ENCODE measurements around the gene RASGRF2. TPM values are rescaled to one million over a fixed set of nuclear protein-coding genes. Genes with fewer than 3 reads are reported as not detected.

The RASGRF2 gene
- total and polyA plus RNA-seq, 2 of the 8 experiments (the other 6 are each of a cell fraction or from before 2014, with no cell fraction given) = 2.6 to 29.5 TPM

DNA sequence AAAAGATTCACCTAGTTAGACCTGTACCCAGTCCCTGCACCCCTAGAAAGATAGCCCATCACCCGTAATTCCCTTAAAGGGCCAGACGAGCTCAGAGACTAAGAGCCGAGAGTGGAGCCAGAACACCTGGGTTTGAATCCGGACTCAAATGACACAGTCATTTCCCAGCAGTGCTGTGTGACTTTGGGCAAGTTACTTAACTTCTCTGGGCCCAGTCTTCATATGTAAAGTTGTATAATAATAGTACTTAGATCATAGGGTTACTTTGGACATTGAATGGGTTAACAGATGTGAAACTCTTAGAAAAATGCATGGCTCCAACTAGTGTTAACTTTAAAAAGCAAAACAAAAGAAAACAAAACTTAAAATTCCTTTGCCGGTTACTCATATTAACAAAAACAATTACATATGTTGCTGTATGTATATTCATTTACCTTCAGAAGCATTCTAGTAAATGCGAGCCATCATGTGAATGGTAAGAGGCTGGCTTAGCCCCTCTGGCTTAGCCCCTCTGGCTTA lies 40.4 kb upstream of the RASGRF2 start:
- H3K56ac ChIP-seq (replicated peaks; ENCODE audit: insufficient read length, low read depth, low read length) = no peak overlapping the region
- no peak overlapping the region for H2BK12ac ChIP-seq (ENCODE audit: low read depth, low read length)
- no peak overlapping the region for H2BK120ac ChIP-seq (replicated peaks; ENCODE audit: low read depth, low read length)
- H3K36me3 ChIP-seq (ENCODE audit: control insufficient read depth in 2 of 4, insufficient read depth in 4 of 4, low read length in 3 of 4) = no peaks in the 10 kb centered on the region
- no peaks in the 10 kb centered on the region for H3K79me2 ChIP-seq (ENCODE audit: control insufficient read depth in 1 of 2, insufficient read depth in 2 of 2, low read length in 2 of 2)
- H4K5ac ChIP-seq (ENCODE audit: insufficient read length, low read depth, low read length) = no peak overlapping the region
- no peak overlapping the region for H3K4ac ChIP-seq (replicated peaks; ENCODE audit: insufficient read length, low read depth, low read length)
- WGBS, 2 experiments (ENCODE audit: extremely low coverage in 1 of 2, insufficient coverage in 1 of 2, insufficient read length in 1 of 2, insufficient replicate concordance in 2 of 2, low coverage in 1 of 2, low lambda C conversion rate in 2 of 2, missing lambda C conversion rate in 1 of 2) = 90% methylated on average over 6 of the region's 6 CpGs; no CpG with 5 or more reads in 1 of the 2 experiments
- no peaks in the 10 kb centered on the region for H3K79me1 ChIP-seq (ENCODE audit: low read depth, low read length)
- no peak overlapping the region for H2BK20ac ChIP-seq (ENCODE audit: low read length)
- no peaks in the 10 kb centered on the region for H3K9me3 ChIP-seq (ENCODE audit: insufficient read depth in 2 of 2, low read depth in 1 of 2, low read length in 1 of 2)
- no peak overlapping the region for H3K18ac ChIP-seq (ENCODE audit: extremely low read depth, low read length)
- H4K8ac ChIP-seq (ENCODE audit: extremely low read depth, insufficient read depth, low read length) = no peak overlapping the region
- no peaks in the 10 kb centered on the region for H3K27me3 ChIP-seq (replicated peaks in 1 of 4; ENCODE audit: control insufficient read depth in 3 of 4, extremely low read depth in 1 of 4, insufficient read depth in 3 of 4, low read length in 3 of 4)
- peak in 1 of 2 experiments; percentile 3 for DNase-seq (ENCODE audit: low read depth in 1 of 2, low spot score in 2 of 2)
- no peak overlapping the region for H2BK15ac ChIP-seq (ENCODE audit: low read length)
- no peaks in the 10 kb centered on the region for H3K23me2 ChIP-seq (ENCODE audit: low read depth, low read length)
- CTCF ChIA-PET (ENCODE audit: partially characterized antibody) = interaction anchor here (0.6 to 2.0 kb wide), 10 partner anchors 13 to 286 kb away, joined by 3 to 6 read pairs (median 3); no protein-coding TSS in a partner anchor
- H4K91ac ChIP-seq (replicated peaks; ENCODE audit: insufficient read length, low read length) = no peak overlapping the region
- no peak overlapping the region for H3K4me3 ChIP-seq (ENCODE audit: extremely low read depth in 1 of 4, insufficient read depth in 2 of 4, low read depth in 3 of 4, low read length in 4 of 4)
- no peak overlapping the region for H2BK5ac ChIP-seq (ENCODE audit: low read depth, low read length)
- H3K4me1 ChIP-seq (replicated peaks in 1 of 4; ENCODE audit: control insufficient read depth in 3 of 4, insufficient read depth in 4 of 4, low read length in 3 of 4) = no peaks in the 10 kb centered on the region
- POLR2A ChIA-PET (ENCODE audit: partially characterized antibody) = no interaction called here
- no peak overlapping the region for H3K23ac ChIP-seq (ENCODE audit: insufficient read length)
- no peaks in the 10 kb centered on the region for H4K20me1 ChIP-seq (replicated peaks in 1 of 2; ENCODE audit: control insufficient read depth in 1 of 2, insufficient read depth in 2 of 2, low read length in 2 of 2)
- no peak overlapping the region for H3K14ac ChIP-seq (ENCODE audit: insufficient read length)
- H3K4me2 ChIP-seq (ENCODE audit: insufficient read depth in 1 of 2, low read depth in 2 of 2, low read length in 2 of 2) = no peak overlapping the region
- no peak for FAIRE-seq
- H3K9ac ChIP-seq (replicated peaks in 1 of 4; ENCODE audit: extremely low read depth in 1 of 4, low read depth in 3 of 4, low read length in 3 of 4) = no peak overlapping the region
- TF ChIP-seq EZH2 (IDR thresholded peaks at IDR 0.05; ENCODE audit: low read depth, low read length, severe bottlenecking) (no peak), KDM1A (IDR thresholded peaks at IDR 0.05; ENCODE audit: borderline replicate concordance, low read length) (peak; percentile 92), HDAC2 (IDR thresholded peaks at IDR 0.05; ENCODE audit: borderline replicate concordance in 1 of 2, low read depth in 2 of 2, low read length in 2 of 2) (peak in 1 of 2 experiments; percentile 45; a peak in 1 of 4 replicates)
- no peak overlapping the region for H2AK5ac ChIP-seq (ENCODE audit: low read depth, low read length)
- H2AFZ ChIP-seq (ENCODE audit: low read length) = no peak overlapping the region
- H3K27ac ChIP-seq (ENCODE audit: low read depth, low read length) = no peak overlapping the region

Data from H1 (cell line).